OCI-LY7 (cell line): ENCODE data around the gene COL28A1. TPM values are rescaled to one million over a fixed set of nuclear protein-coding genes. Genes with fewer than 3 reads are reported as not detected.

Source experiments
- BruUV-seq: library from RNA; stranded (reverse); fragments of 400-500 nt; replicated peaks from 2 replicates; lab custom pipeline; 2021; lab: Mats Ljungman, UMichigan
- CTCF ChIA-PET: fragments of 300-600 bp; sonication (Branson Sonifier 250); formaldehyde crosslinking; loops from one replicate; lab custom pipeline; 2022; ENCODE audit warnings: antibody characterized with exemption; ENCODE audit not compliant: unreplicated experiment; lab: Charles Lee
- POLR2A ChIA-PET: fragments of 300-600 bp; sonication (Branson Sonifier 250); formaldehyde crosslinking; loops from one replicate; lab custom pipeline; 2022; ENCODE audit warnings: antibody characterized with exemption; lab: Charles Lee
- DNase-seq: peaks from one replicate; pipeline ENCODE4 v3.0.0-alpha.2; 2015; ENCODE audit warnings: low spot score
- H2AFZ ChIP-seq: fragments of 200-600 bp; sonication (generic), shearing (Covaris generic); 2 replicates; pipeline ENCODE4 v1.6.1; 2014; ENCODE audit warnings: mild to moderate bottlenecking, antibody characterized with exemption, low read length, moderate library complexity
- H3K27ac ChIP-seq: fragments of 200-600 bp; sonication (generic); 2 replicates; pipeline ENCODE4 v1.5.1; 2014; ENCODE audit warnings: mixed run types, low read depth, mild to moderate bottlenecking, moderate library complexity, low read length, inconsistent platforms; ENCODE audit not compliant: poor library complexity, severe bottlenecking
- H3K36me3 ChIP-seq: fragments of 200-600 bp; sonication (generic); 2 replicates; pipeline ENCODE4 v1.6.1; 2014; ENCODE audit warnings: mild to moderate bottlenecking, antibody characterized with exemption, low read length, moderate library complexity, mixed read lengths; ENCODE audit not compliant: insufficient read depth
- H3K4me1 ChIP-seq: fragments of 200-600 bp; sonication (generic); 2 replicates; pipeline ENCODE4 v1.5.1; 2014; ENCODE audit warnings: mild to moderate bottlenecking, low read length; ENCODE audit not compliant: insufficient read depth, poor library complexity, severe bottlenecking
- H3K4me2 ChIP-seq: fragments of 200-600 bp; sonication (generic); 2 replicates; pipeline ENCODE4 v1.6.1; 2014; ENCODE audit warnings: mild to moderate bottlenecking, low read length
- H3K4me3 ChIP-seq: fragments of 200-600 bp; sonication (generic); 2 replicates; pipeline ENCODE4 v1.5.1; 2014; ENCODE audit warnings: mild to moderate bottlenecking, low read depth, low read length; ENCODE audit not compliant: poor library complexity, severe bottlenecking
- H3K79me2 ChIP-seq: fragments of 200-600 bp; sonication (generic); 2 replicates; pipeline ENCODE4 v1.6.1; 2016; ENCODE audit warnings: low read depth, mild to moderate bottlenecking, low read length, moderate library complexity, mixed read lengths; ENCODE audit not compliant: insufficient read depth
- H3K9me2 ChIP-seq: fragments of 200-600 bp; sonication (generic); 2 replicates; pipeline ENCODE4 v1.6.1; 2016; ENCODE audit warnings: mild to moderate bottlenecking, low read length, mixed read lengths; ENCODE audit not compliant: insufficient read depth
- H3K9me3 ChIP-seq: fragments of 200-600 bp; sonication (generic); 2 replicates; pipeline ENCODE4 v1.6.1; 2014; ENCODE audit warnings: mild to moderate bottlenecking, mixed run types, low read length, mixed read lengths
- H4K20me1 ChIP-seq: fragments of 200-600 bp; sonication (generic); 2 replicates; pipeline ENCODE4 v1.6.1; 2014; ENCODE audit warnings: mild to moderate bottlenecking, antibody characterized with exemption, low read length, moderate library complexity, mixed read lengths; ENCODE audit not compliant: insufficient read depth
- CTCF ChIP-seq: fragments of 200-600 bp; sonication (generic); conservative IDR thresholded peaks from 2 replicates; pipeline ENCODE4 v1.5.1; 2014; ENCODE audit warnings: mild to moderate bottlenecking, antibody characterized with exemption, low read length, moderate library complexity, mixed read lengths
- EZH2phosphoT487 ChIP-seq: fragments of 200-600 bp; sonication (generic); IDR thresholded peaks from 2 replicates; pipeline ENCODE4 v1.6.1; 2018; ENCODE audit warnings: low read depth, borderline replicate concordance, mild to moderate bottlenecking, mixed run types, antibody characterized with exemption, low read length, moderate library complexity, mixed read lengths
- intact Hi-C: fragments of 100-400 bp; cut with micrococcal nuclease; formaldehyde crosslinking; loops from one replicate; pipeline ENCODE4 v1.10.0; 2022; ENCODE audit not compliant: unreplicated experiment
- total RNA-seq, 2 experiments: library from RNA; depleted of rRNA in 1 of 2; stranded (reverse); fragments of >200 nt in 1 of 2; shearing (Covaris generic) in 1 of 2; gene quantifications; 2 replicates each; pipeline ENCODE4 v1.2.3, GENCODE V29; 2014 to 2022

Gene COL28A1
- total RNA-seq, 2 experiments from 2014 or later, result not detected

GRCh38 chr7:7375538-7375937 lies 160.1 kb downstream of the COL28A1 start:
- POLR2A ChIA-PET, result no interaction called here
- no peaks in the 10 kb centered on the region for H3K9me2 ChIP-seq
- BruUV-seq, result no TSS peak

GRCh38 chr7:7370076-7370475 lies 165.6 kb downstream of the COL28A1 start:
- Histone ChIP-seq H3K9me2 (no peaks in the 10 kb centered on the region), H3K4me2 (no peak overlapping the region), H3K36me3 (no peaks in the 10 kb centered on the region), H4K20me1 (no peaks in the 10 kb centered on the region), H3K79me2 (no peaks in the 10 kb centered on the region), H2AFZ (no peak overlapping the region), H3K27ac (no peak overlapping the region), H3K4me1 (no peaks in the 10 kb centered on the region), H3K9me3 (no peaks in the 10 kb centered on the region), H3K4me3 (no peak overlapping the region)
- BruUV-seq, result no TSS peak
- no peak for TF ChIP-seq EZH2phosphoT487
- TF ChIP-seq CTCF, result no peak
- no peak for DNase-seq
- POLR2A ChIA-PET, result no interaction called here
- CTCF ChIA-PET, result no interaction called here
- intact Hi-C loops, result no loop called here

More at GRCh38 chr7:7375538-7375937, 160.1 kb downstream of the COL28A1 start:
- Histone ChIP-seq H3K36me3 (no peaks in the 10 kb centered on the region), H4K20me1 (no peaks in the 10 kb centered on the region), H3K9me3 (no peaks in the 10 kb centered on the region), H3K4me2 (no peak overlapping the region), H2AFZ (no peak overlapping the region), H3K27ac (no peak overlapping the region), H3K4me3 (no peak overlapping the region), H3K79me2 (no peaks in the 10 kb centered on the region), H3K4me1 (no peaks in the 10 kb centered on the region)
- no peak for TF ChIP-seq CTCF
- TF ChIP-seq EZH2phosphoT487, result no peak
- intact Hi-C loops, result no loop called here
- DNase-seq, result no peak
- CTCF ChIA-PET, result no interaction called here

- no peak overlapping the region for H3K4me3 ChIP-seq
- H3K79me2 ChIP-seq, result no peaks in the 10 kb centered on the region
- no peak overlapping the region for H3K27ac ChIP-seq
- H3K4me2 ChIP-seq, result no peak overlapping the region
- TF ChIP-seq EZH2phosphoT487 (no peak), CTCF (no peak)
- no peaks in the 10 kb centered on the region for H3K9me2 ChIP-seq
- ChIA-PET POLR2A (interaction anchor here (0.5 kb wide), 1 partner anchor 87 kb away, joined by 3 read pairs; no protein-coding TSS in a partner anchor), CTCF (no interaction called here)
- H3K4me1 ChIP-seq, result no peaks in the 10 kb centered on the region
- intact Hi-C loops, result no loop called here
- no peak overlapping the region for H2AFZ ChIP-seq
- BruUV-seq, result no TSS peak
- H4K20me1 ChIP-seq, result no peaks in the 10 kb centered on the region
- H3K9me3 ChIP-seq, result no peaks in the 10 kb centered on the region
- H3K36me3 ChIP-seq, result no peaks in the 10 kb centered on the region
- DNase-seq, result no peak
These were observed 166.5 kb downstream of the COL28A1 start for GRCh38 chr7:7369134-7369533.
